Astrocyte (in vitro differentiated cells and primary cell): Measurements from ENCODE around the gene NUDT13. TPM values are rescaled to one million over a fixed set of nuclear protein-coding genes. Genes with fewer than 3 reads are reported as not detected.
A peak's percentile ranks its signal among the peaks of the same experiment; 100 is the strongest.

ENCODE experiments used
- DNase-seq: peaks from one replicate; pipeline ENCODE4 v3.0.0-alpha.2; 2010; ENCODE audit warnings: low read depth
- FAIRE-seq: peaks from 2 replicates; lab custom pipeline; 2011; peaks lifted over from hg19 to GRCh38; lab: Jason Lieb, UNC
- H2AFZ ChIP-seq: 2 replicates; pipeline ENCODE4 v1.6.0; 2012; ENCODE audit warnings: low read depth, low read length, inconsistent platforms
- H3K27ac ChIP-seq: 2 replicates; pipeline ENCODE4 v1.5.1; 2011; ENCODE audit warnings: low read depth, low read length, inconsistent platforms
- H3K27me3 ChIP-seq: 2 replicates; pipeline ENCODE4 v1.6.0; 2011; ENCODE audit warnings: low read length, inconsistent platforms; ENCODE audit not compliant: insufficient read depth
- H3K36me3 ChIP-seq: 2 replicates; pipeline ENCODE4 v1.5.1; 2011; ENCODE audit warnings: low read length, inconsistent platforms; ENCODE audit not compliant: insufficient read depth
- H3K4me1 ChIP-seq: 2 replicates; pipeline ENCODE4 v1.5.1; 2011; ENCODE audit warnings: low read length, inconsistent platforms; ENCODE audit not compliant: insufficient read depth
- H3K4me2 ChIP-seq: 2 replicates; pipeline ENCODE4 v1.6.0; 2012; ENCODE audit warnings: low read length, inconsistent platforms
- H3K4me3 ChIP-seq: 2 replicates; pipeline ENCODE4 v1.5.1; 2011; ENCODE audit warnings: low read depth, mild to moderate bottlenecking, low read length, inconsistent platforms; ENCODE audit not compliant: insufficient read depth
- H3K79me2 ChIP-seq: 2 replicates; pipeline ENCODE4 v1.6.0; 2012; ENCODE audit warnings: mild to moderate bottlenecking, low read length, inconsistent platforms; ENCODE audit not compliant: insufficient read depth
- H3K9ac ChIP-seq: 2 replicates; pipeline ENCODE4 v1.6.0; 2012; ENCODE audit warnings: mild to moderate bottlenecking, low read length, inconsistent platforms
- H3K9me3 ChIP-seq: 2 replicates; pipeline ENCODE4 v1.5.1; 2012; ENCODE audit warnings: low read depth, mild to moderate bottlenecking, low read length, inconsistent platforms; ENCODE audit not compliant: insufficient read depth
- H4K20me1 ChIP-seq: 2 replicates; pipeline ENCODE4 v1.6.0; 2012; ENCODE audit warnings: low read length, inconsistent platforms; ENCODE audit not compliant: insufficient read depth
- H3K27ac Mint-ChIP-seq: one replicate; pipeline ENCODE4 v1.8.0; 2021; ENCODE audit warnings: mild to moderate bottlenecking, mixed read lengths; ENCODE audit not compliant: unreplicated experiment
- H3K27me3 Mint-ChIP-seq: one replicate; pipeline ENCODE4 v1.8.0; 2021; ENCODE audit warnings: low read depth, mixed read lengths; ENCODE audit not compliant: unreplicated experiment
- H3K36me3 Mint-ChIP-seq: one replicate; pipeline ENCODE4 v1.8.0; 2021; ENCODE audit warnings: low read depth, mixed read lengths; ENCODE audit not compliant: unreplicated experiment
- H3K4me1 Mint-ChIP-seq: one replicate; pipeline ENCODE4 v1.8.0; 2021; ENCODE audit warnings: low read depth, mixed read lengths; ENCODE audit not compliant: unreplicated experiment
- H3K4me3 Mint-ChIP-seq: one replicate; pipeline ENCODE4 v1.8.0; 2021; ENCODE audit warnings: mild to moderate bottlenecking, moderate library complexity, mixed read lengths; ENCODE audit not compliant: unreplicated experiment
- H3K9me3 Mint-ChIP-seq: one replicate; pipeline ENCODE4 v1.8.0; 2021; ENCODE audit warnings: mild to moderate bottlenecking, mixed read lengths; ENCODE audit not compliant: unreplicated experiment
- EZH2 ChIP-seq: IDR thresholded peaks from 2 replicates; pipeline ENCODE4 v1.6.1; 2012; ENCODE audit warnings: mild to moderate bottlenecking, low read length, inconsistent platforms; ENCODE audit not compliant: insufficient read depth
- total RNA-seq: library from RNA; stranded (reverse); gene quantifications from 2 replicates; pipeline ENCODE4 v1.2.1, GENCODE V29; 2021
- TF ChIP-seq, protein P1 (sequence below): IDR thresholded peaks from 2 replicates; pipeline ENCODE4 v1.5.1; 2011; ENCODE audit warnings: low read depth, mild to moderate bottlenecking, inconsistent platforms, low read length, moderate library complexity; ENCODE audit not compliant: insufficient read depth

Gene NUDT13
- total RNA-seq, 1 donor from 2014 or later, result 2.4 TPM

DNA sequence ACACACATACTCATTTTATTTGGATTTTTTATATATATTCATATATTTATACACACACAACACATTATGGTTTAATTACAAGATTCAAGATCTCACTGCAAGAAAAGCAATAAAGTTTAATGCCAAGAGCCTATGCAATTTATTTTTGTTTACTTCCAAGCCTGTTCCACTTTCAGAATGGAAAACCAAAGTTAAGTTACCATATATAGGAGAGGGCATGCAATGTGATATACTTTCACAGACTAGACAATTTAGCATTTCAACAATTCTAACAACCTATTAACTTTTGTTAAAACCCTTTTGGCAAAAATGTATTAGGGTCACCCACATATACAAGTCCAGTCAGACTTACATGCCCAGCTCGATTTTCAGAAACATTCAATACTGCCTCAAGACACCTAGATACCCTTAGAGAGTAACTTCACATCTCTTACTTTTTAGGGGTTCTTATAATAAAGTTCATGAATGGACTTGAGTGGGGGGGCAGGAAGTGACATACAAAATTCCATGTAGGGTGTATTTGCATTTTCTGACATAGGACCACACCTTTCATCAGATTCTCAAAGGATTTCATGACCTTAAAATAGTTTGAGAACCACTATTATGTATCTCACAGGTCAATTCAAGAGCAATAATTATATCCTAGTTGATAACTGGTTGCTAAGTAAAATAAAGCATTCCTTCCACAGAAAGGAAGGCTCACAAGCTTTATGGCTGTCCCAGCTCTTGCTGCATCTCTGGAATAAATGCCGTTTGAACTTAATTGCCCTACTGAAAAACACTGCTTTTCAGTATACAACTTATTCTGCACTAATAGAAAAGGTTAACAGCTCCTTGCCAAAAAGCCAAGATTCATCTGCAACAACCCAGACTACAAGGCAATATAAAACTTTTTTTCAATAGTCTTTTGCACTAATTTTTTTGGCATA, 16.1 kb upstream of the NUDT13 start:
- Histone ChIP-seq H3K9ac (peak overlapping the region; percentile 98), H3K79me2 (peaks cover 71% of the 10 kb centered on the region), H3K4me2 (peak overlapping the region; percentile 92), H4K20me1 (peaks cover 22% of the 10 kb centered on the region), H3K27ac (peak overlapping the region; percentile 93), H3K36me3 (no peaks in the 10 kb centered on the region), H3K27me3 (no peaks in the 10 kb centered on the region), H3K4me3 (peak overlapping the region; percentile 94), H2AFZ (no peak overlapping the region), H3K9me3 (no peaks in the 10 kb centered on the region), H3K4me1 (peaks cover 9% of the 10 kb centered on the region)
- Mint-ChIP-seq H3K9me3 (no peaks in the 10 kb centered on the region), H3K27ac (peak overlapping the region; percentile 96), H3K27me3 (no peaks in the 10 kb centered on the region), H3K36me3 (peaks cover 2% of the 10 kb centered on the region), H3K4me3 (peak overlapping the region; percentile 94), H3K4me1 (peaks cover 18% of the 10 kb centered on the region)
- TF ChIP-seq, protein P1, sequence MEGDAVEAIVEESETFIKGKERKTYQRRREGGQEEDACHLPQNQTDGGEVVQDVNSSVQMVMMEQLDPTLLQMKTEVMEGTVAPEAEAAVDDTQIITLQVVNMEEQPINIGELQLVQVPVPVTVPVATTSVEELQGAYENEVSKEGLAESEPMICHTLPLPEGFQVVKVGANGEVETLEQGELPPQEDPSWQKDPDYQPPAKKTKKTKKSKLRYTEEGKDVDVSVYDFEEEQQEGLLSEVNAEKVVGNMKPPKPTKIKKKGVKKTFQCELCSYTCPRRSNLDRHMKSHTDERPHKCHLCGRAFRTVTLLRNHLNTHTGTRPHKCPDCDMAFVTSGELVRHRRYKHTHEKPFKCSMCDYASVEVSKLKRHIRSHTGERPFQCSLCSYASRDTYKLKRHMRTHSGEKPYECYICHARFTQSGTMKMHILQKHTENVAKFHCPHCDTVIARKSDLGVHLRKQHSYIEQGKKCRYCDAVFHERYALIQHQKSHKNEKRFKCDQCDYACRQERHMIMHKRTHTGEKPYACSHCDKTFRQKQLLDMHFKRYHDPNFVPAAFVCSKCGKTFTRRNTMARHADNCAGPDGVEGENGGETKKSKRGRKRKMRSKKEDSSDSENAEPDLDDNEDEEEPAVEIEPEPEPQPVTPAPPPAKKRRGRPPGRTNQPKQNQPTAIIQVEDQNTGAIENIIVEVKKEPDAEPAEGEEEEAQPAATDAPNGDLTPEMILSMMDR, result no peak
- no peak for TF ChIP-seq EZH2
- FAIRE-seq (no peak), DNase-seq (no peak)

DNA sequence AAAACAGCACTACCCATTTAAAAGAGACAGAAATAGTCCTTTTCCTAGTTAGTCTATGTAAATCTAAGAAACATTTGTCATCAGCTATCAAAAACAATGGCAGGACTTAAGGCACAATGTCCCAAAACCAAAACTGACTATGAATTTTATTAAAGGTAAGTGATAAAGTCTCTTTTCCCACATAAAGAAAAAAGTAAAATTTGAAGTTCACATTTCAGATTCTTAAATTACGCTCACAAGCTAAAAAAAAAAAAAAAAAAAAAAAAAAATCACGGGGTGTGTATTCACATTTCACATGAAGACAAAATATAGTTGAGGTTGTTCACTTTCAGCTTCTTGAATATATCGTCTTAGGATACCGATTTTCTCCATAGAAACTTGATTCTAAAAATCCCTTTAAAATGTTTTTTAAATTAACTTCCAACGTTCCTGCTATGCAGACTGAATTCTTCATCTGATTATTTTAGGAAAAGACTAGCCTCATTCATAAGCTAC, 15.2 kb upstream of the NUDT13 start:
- TF ChIP-seq EZH2, result no peak
- TF ChIP-seq, protein P1, result no peak
- DNase-seq, result no peak
- Histone ChIP-seq H3K9ac (peak overlapping the region; percentile 98), H3K27me3 (no peaks in the 10 kb centered on the region), H3K4me2 (peak overlapping the region; percentile 92), H3K27ac (peak overlapping the region; percentile 93), H2AFZ (no peak overlapping the region), H3K36me3 (no peaks in the 10 kb centered on the region), H3K4me3 (peak overlapping the region; percentile 94), H3K9me3 (no peaks in the 10 kb centered on the region), H3K79me2 (peaks cover 62% of the 10 kb centered on the region), H3K4me1 (peaks cover 9% of the 10 kb centered on the region), H4K20me1 (peaks cover 17% of the 10 kb centered on the region)
- Mint-ChIP-seq H3K4me3 (peak overlapping the region; percentile 94), H3K27me3 (no peaks in the 10 kb centered on the region), H3K4me1 (peaks cover 17% of the 10 kb centered on the region), H3K27ac (peak overlapping the region; percentile 96), H3K9me3 (no peaks in the 10 kb centered on the region), H3K36me3 (peaks cover 2% of the 10 kb centered on the region)
- no peak for FAIRE-seq
